Measurements from ENCODE around the gene TBC1D2. TPM values are rescaled to one million over a fixed set of nuclear protein-coding genes. Genes with fewer than 3 reads are reported as not detected.

Gene TBC1D2
- total and polyA plus RNA-seq, 2 donors (not counting 1 experiment from before 2014, with no cell fraction given): 7.5 to 24.9 TPM

DNA sequence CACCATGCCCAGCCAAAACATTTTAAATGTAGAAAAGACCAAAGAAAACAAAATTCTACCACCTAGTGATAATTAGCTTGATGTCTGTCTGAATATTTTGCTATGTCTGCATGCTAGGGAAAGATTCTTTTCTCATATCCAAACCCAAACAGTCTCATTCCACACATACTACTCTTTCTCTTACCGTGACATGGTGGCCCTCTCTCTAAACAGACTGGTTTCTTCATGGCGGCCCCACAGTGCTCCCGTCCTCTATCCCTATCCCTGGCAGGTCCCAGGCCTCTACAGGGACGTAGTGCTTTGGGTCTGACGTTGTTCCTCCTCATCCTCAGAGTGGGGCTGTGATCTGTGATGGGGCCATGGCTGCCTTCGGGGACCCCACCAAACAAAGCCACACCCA lies 71.1 kb downstream of the TBC1D2 start:
- Histone ChIP-seq H3K4me1 (ENCODE audit: control insufficient read depth, extremely low read depth, insufficient read depth, low read length) (no peaks in the 10 kb centered on the region), H3K4me2 (ENCODE audit: extremely low read depth, insufficient read depth, low read length) (no peak overlapping the region), H3K79me2 (ENCODE audit: control insufficient read depth, insufficient read depth, low read length) (no peaks in the 10 kb centered on the region), H2AFZ (ENCODE audit: low read length) (no peak overlapping the region), H3K27ac (ENCODE audit: insufficient read depth, low read length) (no peak overlapping the region), H3K27me3 (ENCODE audit: control insufficient read depth, insufficient read depth, low read length) (peaks cover 6% of the 10 kb centered on the region), H3K9me3 (ENCODE audit: control insufficient read depth, insufficient read depth, low read depth, low read length) (no peaks in the 10 kb centered on the region), H3K36me3 (ENCODE audit: control insufficient read depth, insufficient read depth, low read length) (no peaks in the 10 kb centered on the region), H4K20me1 (ENCODE audit: control insufficient read depth, extremely low read depth, insufficient read depth, low read length) (no peaks in the 10 kb centered on the region), H3K9ac (ENCODE audit: insufficient read depth, low read length) (no peak overlapping the region), H3K4me3 (replicated peaks in 1 of 4; ENCODE audit: control extremely low read depth in 1 of 4, insufficient read depth in 1 of 4, low read depth in 3 of 4, low read length in 4 of 4) (no peak overlapping the region)
- TF ChIP-seq, protein P1, sequence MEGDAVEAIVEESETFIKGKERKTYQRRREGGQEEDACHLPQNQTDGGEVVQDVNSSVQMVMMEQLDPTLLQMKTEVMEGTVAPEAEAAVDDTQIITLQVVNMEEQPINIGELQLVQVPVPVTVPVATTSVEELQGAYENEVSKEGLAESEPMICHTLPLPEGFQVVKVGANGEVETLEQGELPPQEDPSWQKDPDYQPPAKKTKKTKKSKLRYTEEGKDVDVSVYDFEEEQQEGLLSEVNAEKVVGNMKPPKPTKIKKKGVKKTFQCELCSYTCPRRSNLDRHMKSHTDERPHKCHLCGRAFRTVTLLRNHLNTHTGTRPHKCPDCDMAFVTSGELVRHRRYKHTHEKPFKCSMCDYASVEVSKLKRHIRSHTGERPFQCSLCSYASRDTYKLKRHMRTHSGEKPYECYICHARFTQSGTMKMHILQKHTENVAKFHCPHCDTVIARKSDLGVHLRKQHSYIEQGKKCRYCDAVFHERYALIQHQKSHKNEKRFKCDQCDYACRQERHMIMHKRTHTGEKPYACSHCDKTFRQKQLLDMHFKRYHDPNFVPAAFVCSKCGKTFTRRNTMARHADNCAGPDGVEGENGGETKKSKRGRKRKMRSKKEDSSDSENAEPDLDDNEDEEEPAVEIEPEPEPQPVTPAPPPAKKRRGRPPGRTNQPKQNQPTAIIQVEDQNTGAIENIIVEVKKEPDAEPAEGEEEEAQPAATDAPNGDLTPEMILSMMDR (conservative IDR thresholded peaks at IDR 0.05 in 1 of 2, IDR thresholded peaks at IDR 0.05 in 1 of 2; ENCODE audit: low read depth in 1 of 2, low read length in 2 of 2): no peak
- no peak for TF ChIP-seq EZH2 (IDR thresholded peaks at IDR 0.05; ENCODE audit: low read length, missing control alignments)
- no peak for DNase-seq (ENCODE audit: low read depth in 2 of 2)

DNA sequence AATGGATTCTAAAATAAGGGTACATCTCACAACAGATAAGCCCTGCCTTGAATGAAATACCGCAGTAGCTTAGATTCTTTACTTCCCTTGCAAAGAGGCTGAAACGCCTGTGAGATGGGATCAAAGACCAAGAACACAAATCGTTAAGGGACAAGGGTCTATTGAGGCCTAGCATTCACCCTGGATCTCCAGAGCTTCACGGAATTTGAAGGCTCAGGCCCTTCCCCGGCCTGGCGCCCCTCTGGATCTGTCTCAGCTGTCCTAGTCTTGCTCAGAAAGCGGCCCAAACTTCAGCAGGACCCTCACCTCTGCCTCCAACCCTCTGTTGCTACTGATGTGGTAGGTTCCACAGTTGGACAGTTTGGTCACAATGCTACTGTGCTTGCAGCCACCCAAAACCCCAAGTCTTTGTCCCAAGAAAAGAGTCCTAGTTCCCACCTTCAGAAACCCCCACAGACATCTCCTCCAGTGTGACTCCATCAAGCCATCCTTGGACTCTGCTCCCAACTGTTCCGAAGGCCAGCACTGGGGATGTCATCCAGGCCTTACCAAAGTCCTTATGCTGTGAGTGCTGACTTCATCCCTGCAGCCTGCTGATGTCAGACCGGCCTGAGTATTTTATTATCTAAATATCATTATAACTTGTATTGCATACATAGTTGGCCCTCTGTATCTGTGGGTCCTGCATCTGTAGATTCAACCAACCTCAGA lies 72.4 kb downstream of the TBC1D2 start:
- Histone ChIP-seq H3K4me2 (ENCODE audit: extremely low read depth, insufficient read depth, low read length) (no peak overlapping the region), H3K9ac (ENCODE audit: insufficient read depth, low read length) (no peak overlapping the region), H2AFZ (ENCODE audit: low read length) (no peak overlapping the region), H3K79me2 (ENCODE audit: control insufficient read depth, insufficient read depth, low read length) (no peaks in the 10 kb centered on the region), H3K4me3 (replicated peaks in 1 of 4; ENCODE audit: control extremely low read depth in 1 of 4, insufficient read depth in 1 of 4, low read depth in 3 of 4, low read length in 4 of 4) (no peak overlapping the region), H4K20me1 (ENCODE audit: control insufficient read depth, extremely low read depth, insufficient read depth, low read length) (no peaks in the 10 kb centered on the region), H3K27me3 (ENCODE audit: control insufficient read depth, insufficient read depth, low read length) (peaks cover 4% of the 10 kb centered on the region), H3K36me3 (ENCODE audit: control insufficient read depth, insufficient read depth, low read length) (no peaks in the 10 kb centered on the region), H3K27ac (ENCODE audit: insufficient read depth, low read length) (no peak overlapping the region), H3K4me1 (ENCODE audit: control insufficient read depth, extremely low read depth, insufficient read depth, low read length) (no peaks in the 10 kb centered on the region), H3K9me3 (ENCODE audit: control insufficient read depth, insufficient read depth, low read depth, low read length) (no peaks in the 10 kb centered on the region)
- no peak for DNase-seq (ENCODE audit: low read depth in 2 of 2)
- TF ChIP-seq, protein P1 (conservative IDR thresholded peaks at IDR 0.05 in 1 of 2, IDR thresholded peaks at IDR 0.05 in 1 of 2; ENCODE audit: low read depth in 1 of 2, low read length in 2 of 2): no peak
- no peak for TF ChIP-seq EZH2 (IDR thresholded peaks at IDR 0.05; ENCODE audit: low read length, missing control alignments)

DNA sequence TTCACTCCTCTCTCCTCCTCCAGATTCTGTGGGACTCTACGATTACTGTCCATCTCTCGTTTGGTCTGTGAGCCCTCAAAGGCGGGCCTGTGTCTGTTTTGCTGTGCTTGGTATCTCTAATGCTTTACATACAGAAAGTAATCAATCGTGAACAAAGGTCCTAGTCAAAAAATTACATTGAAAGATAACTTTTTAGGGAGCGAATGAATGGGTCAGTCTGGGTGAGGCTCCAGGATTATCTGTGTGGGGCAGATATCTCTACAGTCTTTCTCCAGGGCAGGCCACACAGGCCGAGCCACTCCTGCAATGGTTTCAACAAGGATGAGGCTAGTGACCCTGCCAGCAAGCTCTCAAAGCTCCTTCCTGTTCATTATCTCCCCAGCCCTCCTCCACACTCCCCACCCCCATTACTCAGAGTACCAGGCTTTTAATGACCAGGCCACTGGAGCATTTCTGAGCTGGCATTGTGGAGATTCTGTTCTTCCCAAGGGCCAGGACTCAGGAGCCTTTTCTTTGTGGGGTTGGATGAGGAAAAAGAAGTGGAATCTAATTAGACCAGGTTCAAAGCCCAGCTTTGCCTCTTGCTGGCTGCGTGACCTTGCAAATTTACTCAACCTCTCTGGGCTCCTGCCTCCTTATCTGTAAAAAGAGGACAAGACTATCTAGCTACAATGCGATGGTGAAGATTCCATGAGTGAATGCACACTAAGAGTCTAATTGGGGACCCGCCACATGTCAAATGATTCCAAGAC lies 73.2 kb downstream of the TBC1D2 start:
- no peaks in the 10 kb centered on the region for H3K9me3 ChIP-seq (ENCODE audit: control insufficient read depth, insufficient read depth, low read depth, low read length)
- H3K4me3 ChIP-seq (replicated peaks in 1 of 4; ENCODE audit: control extremely low read depth in 1 of 4, insufficient read depth in 1 of 4, low read depth in 3 of 4, low read length in 4 of 4): no peak overlapping the region
- peaks cover 4% of the 10 kb centered on the region for H3K27me3 ChIP-seq (ENCODE audit: control insufficient read depth, insufficient read depth, low read length)
- no peak overlapping the region for H3K9ac ChIP-seq (ENCODE audit: insufficient read depth, low read length)
- no peaks in the 10 kb centered on the region for H3K4me1 ChIP-seq (ENCODE audit: control insufficient read depth, extremely low read depth, insufficient read depth, low read length)
- H3K27ac ChIP-seq (ENCODE audit: insufficient read depth, low read length): no peak overlapping the region
- H4K20me1 ChIP-seq (ENCODE audit: control insufficient read depth, extremely low read depth, insufficient read depth, low read length): no peaks in the 10 kb centered on the region
- H2AFZ ChIP-seq (ENCODE audit: low read length): no peak overlapping the region
- H3K36me3 ChIP-seq (ENCODE audit: control insufficient read depth, insufficient read depth, low read length): no peaks in the 10 kb centered on the region
- H3K4me2 ChIP-seq (ENCODE audit: extremely low read depth, insufficient read depth, low read length): no peak overlapping the region
- H3K79me2 ChIP-seq (ENCODE audit: control insufficient read depth, insufficient read depth, low read length): no peaks in the 10 kb centered on the region
- DNase-seq (ENCODE audit: low read depth in 2 of 2): no peak
- no peak for TF ChIP-seq EZH2 (IDR thresholded peaks at IDR 0.05; ENCODE audit: low read length, missing control alignments)
- TF ChIP-seq, protein P1 (conservative IDR thresholded peaks at IDR 0.05 in 1 of 2, IDR thresholded peaks at IDR 0.05 in 1 of 2; ENCODE audit: low read depth in 1 of 2, low read length in 2 of 2): no peak

All from fibroblast of lung (primary cell).